HL-60/S4 treated with phorbol 12-myristate 13-acetate at 8.2 ng/mL for 4 days and 3 days (cell line): ENCODE measurements around the gene FBXO30.

Source experiments
- in situ Hi-C: fragments of 300-500 bp; cut with MboI; formaldehyde crosslinking; loops from 2 replicates; pipeline ENCODE4 v1.15.0; 2022; ENCODE audit warnings: low sequenced_read_pairs

Gene FBXO30

GRCh38 chr6:145761584-145761983 is 53.0 kb downstream of the FBXO30 start:
- in situ Hi-C loops, result no loop called here

GRCh38 chr6:145758113-145758512 is 56.5 kb downstream of the FBXO30 start:
- in situ Hi-C loops, result no loop called here

- in situ Hi-C loops, result no loop called here
Measured at GRCh38 chr6:145756170-145756662, 58.4 kb downstream of the FBXO30 start.

GRCh38 chr6:145755682-145756081 is 58.9 kb downstream of the FBXO30 start:
- in situ Hi-C loops, result no loop called here

- in situ Hi-C loops, result no loop called here
Measured at GRCh38 chr6:145752638-145753037, 62.0 kb downstream of the FBXO30 start.

- in situ Hi-C loops, result no loop called here
Measured at GRCh38 chr6:145749632-145750031, 65.0 kb downstream of the FBXO30 start.

GRCh38 chr6:145745861-145746260 is 68.7 kb downstream of the FBXO30 start:
- in situ Hi-C loops, result no loop called here

GRCh38 chr6:145744619-145745018 is 70.0 kb downstream of the FBXO30 start:
- in situ Hi-C loops, result no loop called here
